Thyroid gland (tissue), 4 donors: ENCODE measurements around the gene FEM1B. TPM values are rescaled to one million over a fixed set of nuclear protein-coding genes. Genes with fewer than 3 reads are reported as not detected.

ENCODE experiments used
- DNase-seq, 2 donors: peaks; one replicate each; pipeline ENCODE4 v3.0.0-alpha.2; 2019
- H3K27ac ChIP-seq, 3 donors: fragments of 200-600 bp; sonication (generic); 1 replicate in 2 of 3; 2 replicates in 1 of 3; pipeline ENCODE4 v1.5.1; 2016 to 2019; ENCODE audit warnings: mild to moderate bottlenecking in 1 of 3, moderate library complexity in 1 of 3
- H3K27me3 ChIP-seq: fragments of 200-600 bp; sonication (generic); one replicate; pipeline ENCODE4 v1.5.1; 2019
- H3K36me3 ChIP-seq, 2 donors: fragments of 200-600 bp; sonication (generic); one replicate each; pipeline ENCODE4 v1.5.1; 2016 to 2019
- H3K4me1 ChIP-seq, 2 donors: fragments of 200-600 bp; sonication (generic); one replicate each; pipeline ENCODE4 v1.5.1; 2017 to 2019
- H3K4me3 ChIP-seq, 3 donors: fragments of 200-600 bp; sonication (generic); replicated peaks in 1 of 3; 1 replicate in 2 of 3; 2 replicates in 1 of 3; pipeline ENCODE4 v1.5.1; 2016; ENCODE audit warnings: mild to moderate bottlenecking in 1 of 3
- H3K9me3 ChIP-seq: fragments of 200-600 bp; sonication (generic); one replicate; pipeline ENCODE4 v1.5.1; 2017
- POLR2A ChIP-seq, 2 donors: fragments of 450-650 bp; IDR thresholded peaks; one replicate each; pipeline ENCODE4 v1.6.1; 2017; ENCODE audit warnings: antibody characterized with exemption in 2 of 2, mild to moderate bottlenecking in 2 of 2, moderate library complexity in 1 of 2
- WGBS, 2 donors: methylation state at CpG; one replicate each; pipeline ENCODE4 v1.1.5; 2017; 5-methylcytosine and 5-hydroxymethylcytosine counted together
- intact Hi-C: fragments of 100-400 bp; cut with DNase I; formaldehyde crosslinking; loops from one replicate; pipeline ENCODE4 v1.15.1; 2023
- total RNA-seq, 4 donors: library from RNA; depleted of rRNA; stranded (reverse); fragments of >200 nt; gene quantifications; one replicate each; pipeline ENCODE4 v1.2.3, GENCODE V29; 2016
- TF ChIP-seq, protein P1 (sequence below), 6 experiments: fragments of 200-600 bp in 3 of 6; fragments of 450-650 bp in 3 of 6; sonication (generic) in 3 of 6; IDR thresholded peaks; one replicate each; pipeline ENCODE4 v1.5.1; 2016 to 2019; ENCODE audit warnings: antibody characterized with exemption in 6 of 6, mild to moderate bottlenecking in 2 of 6, inconsistent platforms in 1 of 6, moderate library complexity in 1 of 6

The FEM1B gene
- total RNA-seq, 4 donors from 2014 or later = 43.2 to 60.4 (median 45.2) TPM

DNA sequence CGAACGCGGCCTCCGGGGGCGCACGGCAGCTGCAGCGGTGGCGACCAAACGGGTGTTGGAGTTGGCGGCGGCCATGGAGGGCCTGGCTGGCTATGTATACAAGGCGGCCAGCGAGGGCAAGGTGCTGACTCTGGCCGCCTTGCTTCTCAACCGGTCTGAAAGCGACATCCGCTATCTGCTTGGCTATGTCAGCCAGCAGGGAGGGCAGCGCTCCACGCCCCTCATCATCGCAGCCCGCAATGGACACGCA lies 725 bp downstream of the FEM1B start:
- TF ChIP-seq POLR2A (IDR thresholded peaks at IDR 0.05) = no peak
- TF ChIP-seq, protein P1, sequence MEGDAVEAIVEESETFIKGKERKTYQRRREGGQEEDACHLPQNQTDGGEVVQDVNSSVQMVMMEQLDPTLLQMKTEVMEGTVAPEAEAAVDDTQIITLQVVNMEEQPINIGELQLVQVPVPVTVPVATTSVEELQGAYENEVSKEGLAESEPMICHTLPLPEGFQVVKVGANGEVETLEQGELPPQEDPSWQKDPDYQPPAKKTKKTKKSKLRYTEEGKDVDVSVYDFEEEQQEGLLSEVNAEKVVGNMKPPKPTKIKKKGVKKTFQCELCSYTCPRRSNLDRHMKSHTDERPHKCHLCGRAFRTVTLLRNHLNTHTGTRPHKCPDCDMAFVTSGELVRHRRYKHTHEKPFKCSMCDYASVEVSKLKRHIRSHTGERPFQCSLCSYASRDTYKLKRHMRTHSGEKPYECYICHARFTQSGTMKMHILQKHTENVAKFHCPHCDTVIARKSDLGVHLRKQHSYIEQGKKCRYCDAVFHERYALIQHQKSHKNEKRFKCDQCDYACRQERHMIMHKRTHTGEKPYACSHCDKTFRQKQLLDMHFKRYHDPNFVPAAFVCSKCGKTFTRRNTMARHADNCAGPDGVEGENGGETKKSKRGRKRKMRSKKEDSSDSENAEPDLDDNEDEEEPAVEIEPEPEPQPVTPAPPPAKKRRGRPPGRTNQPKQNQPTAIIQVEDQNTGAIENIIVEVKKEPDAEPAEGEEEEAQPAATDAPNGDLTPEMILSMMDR (IDR thresholded peaks at IDR 0.05) = peak in 1 of 6 experiments; percentile 47
- peak overlapping the region; percentile 67 to 92 (median 76) for H3K4me3 ChIP-seq
- peak; percentile 63 to 66 for DNase-seq
- no peaks in the 10 kb centered on the region for H3K27me3 ChIP-seq
- WGBS, 2 donors = 0% methylated on average over 1 to 5 of the region's 22 CpGs
- H3K4me1 ChIP-seq = peaks cover 37 to 41% of the 10 kb centered on the region in 2 donors
- no peaks in the 10 kb centered on the region for H3K9me3 ChIP-seq
- peak overlapping the region; percentile 98 to 99 (median 99) for H3K27ac ChIP-seq
- intact Hi-C loops = no loop called here
- no peaks in the 10 kb centered on the region for H3K36me3 ChIP-seq

- peaks cover 37 to 41% of the 10 kb centered on the region in 2 donors for H3K4me1 ChIP-seq
- no peaks in the 10 kb centered on the region for H3K9me3 ChIP-seq
- H3K4me3 ChIP-seq = peak overlapping the region; percentile 67 to 92 (median 76)
- intact Hi-C loops = no loop called here
- no peaks in the 10 kb centered on the region for H3K36me3 ChIP-seq
- peak overlapping the region; percentile 98 to 99 (median 99) for H3K27ac ChIP-seq
- no peaks in the 10 kb centered on the region for H3K27me3 ChIP-seq
- WGBS, 2 donors = 2 to 3% methylated on average over 23 of the region's 23 CpGs
- TF ChIP-seq, protein P1 (IDR thresholded peaks at IDR 0.05) = no peak
- no peak for TF ChIP-seq POLR2A (IDR thresholded peaks at IDR 0.05)
- DNase-seq = no peak
These were observed 1.3 kb downstream of the FEM1B start for GRCh38 chr15:68278595-68279405.

DNA sequence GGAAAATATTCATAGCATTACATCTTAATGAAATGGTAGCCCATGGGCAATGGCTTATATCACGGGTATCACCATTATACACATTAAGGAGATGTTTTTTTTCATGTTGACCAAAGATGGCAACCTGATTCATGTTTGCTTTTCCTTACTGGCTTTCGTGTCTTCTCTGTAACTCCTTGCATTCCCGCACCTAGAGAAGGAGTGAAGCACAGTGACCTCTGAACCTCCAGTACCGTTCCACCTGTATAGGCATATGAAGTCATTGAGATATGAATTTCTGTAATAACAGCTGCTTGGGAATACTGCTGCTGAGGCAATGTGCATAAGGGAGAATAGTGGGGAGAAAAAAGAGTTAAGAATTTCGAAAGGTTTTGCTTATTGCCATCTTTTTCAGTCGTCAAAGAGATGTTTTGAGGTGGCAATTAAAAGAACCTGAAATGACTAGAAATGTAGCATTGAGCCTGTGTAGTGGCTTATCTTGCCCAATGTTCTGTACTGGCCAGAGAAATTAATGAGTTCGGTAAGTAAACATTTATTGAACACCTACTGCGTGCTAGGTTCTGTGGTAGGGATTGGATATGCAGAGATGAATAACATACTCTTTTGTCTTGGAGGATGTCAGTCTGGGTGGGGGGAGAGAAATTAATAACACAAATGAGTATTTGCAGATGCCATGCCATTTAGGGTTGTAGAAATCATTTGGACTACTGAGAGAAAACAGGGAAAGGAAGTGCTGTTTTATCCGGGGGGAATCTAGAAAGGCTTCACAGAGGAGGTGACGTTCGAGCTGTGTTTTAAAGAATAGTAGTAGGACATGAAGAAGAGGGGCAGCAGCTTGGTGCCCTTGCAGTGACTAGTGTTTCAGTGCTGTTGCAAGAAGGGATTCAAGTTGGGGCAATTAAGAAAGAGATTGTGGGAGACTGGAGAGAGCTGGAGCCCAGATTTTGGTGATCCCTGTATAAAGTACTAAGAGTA lies 2.5 kb downstream of the FEM1B start:
- intact Hi-C loops = no loop called here
- no peaks in the 10 kb centered on the region for H3K36me3 ChIP-seq
- peaks cover 37 to 41% of the 10 kb centered on the region in 2 donors for H3K4me1 ChIP-seq
- H3K4me3 ChIP-seq = peak overlapping the region in 1 of 3 donors; percentile 92
- WGBS, 2 donors = 45 to 46% methylated on average over 11 of the region's 11 CpGs
- no peak for DNase-seq
- H3K9me3 ChIP-seq = no peaks in the 10 kb centered on the region
- no peaks in the 10 kb centered on the region for H3K27me3 ChIP-seq
- TF ChIP-seq, protein P1 (IDR thresholded peaks at IDR 0.05) = no peak
- no peak for TF ChIP-seq POLR2A (IDR thresholded peaks at IDR 0.05)
- peak overlapping the region in 1 of 3 donors; percentile 99 for H3K27ac ChIP-seq

DNA sequence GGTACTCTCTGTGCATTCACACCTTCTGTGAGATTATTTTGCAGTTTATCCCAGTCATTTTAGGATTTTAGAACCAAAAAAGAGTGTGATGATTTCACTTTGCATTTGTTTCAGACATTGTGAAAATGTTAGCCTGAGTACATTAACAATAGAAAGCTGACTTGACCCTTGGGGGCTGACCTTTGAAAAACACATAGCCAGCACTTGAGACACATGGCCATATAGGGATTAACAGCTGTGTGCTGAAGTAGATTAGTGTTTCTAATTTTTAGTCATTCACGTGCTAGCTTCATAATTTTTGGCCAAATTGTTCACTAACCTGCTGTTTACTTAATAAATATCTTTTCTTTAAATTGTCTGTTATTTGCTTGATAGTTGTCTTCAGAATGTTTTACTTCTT lies 3.5 kb downstream of the FEM1B start:
- intact Hi-C loops = no loop called here
- 48 to 55% methylated on average over 1 of the region's 1 CpG for WGBS, 2 donors
- no peak for DNase-seq
- Histone ChIP-seq H3K4me1 (peaks cover 38 to 41% of the 10 kb centered on the region in 2 donors), H3K27me3 (no peaks in the 10 kb centered on the region), H3K27ac (peak overlapping the region in 1 of 3 donors; percentile 34), H3K9me3 (no peaks in the 10 kb centered on the region), H3K4me3 (no peak overlapping the region), H3K36me3 (no peaks in the 10 kb centered on the region)
- TF ChIP-seq, protein P1 (IDR thresholded peaks at IDR 0.05) = no peak
- TF ChIP-seq POLR2A (IDR thresholded peaks at IDR 0.05) = no peak
